Fibroblast of the conjunctiva (primary cell): ENCODE results near the gene FIP1L1.

Experiments used
- DNase-seq: peaks from one replicate; pipeline ENCODE4 v3.0.0-alpha.2; 2010; ENCODE audit warnings: low read depth

Gene FIP1L1

GRCh38 chr4:53476232-53477037 lies 99.0 kb downstream of the FIP1L1 start:
- peak; percentile 99 for DNase-seq

DNA sequence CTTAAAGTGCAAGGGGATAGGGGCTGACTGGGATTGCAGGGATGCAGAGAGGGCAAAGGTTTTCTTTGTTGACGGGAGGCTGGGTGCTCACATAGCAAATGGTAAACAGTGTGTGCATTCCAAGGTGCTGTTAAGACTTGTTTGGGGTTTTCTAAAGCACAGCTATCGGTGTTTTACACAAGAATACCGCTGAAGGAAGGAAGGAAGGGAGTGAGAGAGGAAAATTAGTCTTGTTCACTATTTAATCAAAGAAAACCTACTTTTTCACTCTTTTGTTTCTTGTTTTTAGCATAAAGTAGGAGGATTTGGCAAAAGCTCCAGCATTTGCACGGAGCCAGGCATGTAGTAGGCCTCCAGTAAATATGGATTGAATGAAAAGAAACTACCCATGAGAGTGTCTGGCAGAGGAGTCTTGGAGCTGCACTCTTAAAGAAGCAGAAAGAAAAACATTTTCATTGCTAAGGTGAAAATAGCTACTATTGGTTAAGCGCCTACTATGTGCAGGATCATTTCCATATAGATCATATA lies 99.7 kb downstream of the FIP1L1 start:
- peak; percentile 52 for DNase-seq

DNA sequence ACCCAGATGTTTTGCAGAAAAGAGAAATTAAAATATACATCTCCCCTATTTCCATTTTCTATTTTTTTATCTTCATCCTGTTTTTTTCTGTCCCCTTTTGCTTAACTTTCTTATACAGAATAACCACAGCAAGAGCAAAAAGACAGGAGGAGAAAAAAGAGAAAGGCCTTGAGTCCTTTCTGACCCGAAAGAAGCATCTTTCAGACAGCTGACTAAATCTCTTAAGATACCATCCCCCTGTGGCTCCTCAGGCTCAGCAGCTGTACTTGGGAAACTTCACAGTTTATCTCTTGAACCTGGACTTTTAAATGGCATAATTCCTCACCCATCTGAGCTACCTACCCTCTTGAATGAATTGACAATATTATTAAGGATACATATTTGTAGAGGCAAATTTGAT lies 100.2 kb downstream of the FIP1L1 start:
- no peak for DNase-seq

- peak; percentile 83 for DNase-seq
These were observed 101.4 kb downstream of the FIP1L1 start for GRCh38 chr4:53478671-53479456.

DNA sequence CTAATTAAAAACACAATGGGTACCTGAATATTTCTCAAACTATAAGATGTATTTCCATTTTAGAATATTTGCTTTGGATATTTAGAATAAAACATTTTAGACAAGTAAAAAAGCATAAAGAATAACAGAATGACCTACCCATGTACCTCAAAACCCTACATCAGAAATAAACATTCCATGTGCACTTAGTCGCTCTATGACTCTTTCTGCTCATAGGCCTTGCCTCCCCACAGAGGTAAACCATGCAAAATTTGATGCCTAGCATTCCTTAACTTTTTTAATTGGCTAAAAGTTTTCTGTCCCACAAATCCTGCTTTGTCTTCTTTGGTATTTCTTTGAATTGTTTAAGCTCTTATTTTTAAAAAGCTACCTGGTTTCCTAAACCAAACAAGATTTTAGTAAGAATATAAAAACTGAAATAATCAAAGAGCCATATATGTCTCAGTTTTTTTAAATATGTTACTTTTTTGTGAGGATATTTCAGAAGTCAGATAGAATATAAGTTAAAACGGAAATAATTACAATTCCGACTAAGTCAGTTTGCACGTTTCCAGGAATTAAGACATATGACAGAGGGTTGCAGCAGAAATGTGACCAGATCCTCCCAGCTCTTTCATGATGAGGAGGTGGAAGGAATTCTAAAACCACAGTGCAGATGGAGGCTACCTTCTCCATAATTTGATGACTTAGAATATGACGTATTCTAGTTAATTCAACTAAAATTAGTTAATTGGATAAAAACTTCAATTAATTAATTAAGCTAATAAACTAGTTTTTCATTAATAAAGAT lies 102.5 kb downstream of the FIP1L1 start:
- DNase-seq, result no peak

DNA sequence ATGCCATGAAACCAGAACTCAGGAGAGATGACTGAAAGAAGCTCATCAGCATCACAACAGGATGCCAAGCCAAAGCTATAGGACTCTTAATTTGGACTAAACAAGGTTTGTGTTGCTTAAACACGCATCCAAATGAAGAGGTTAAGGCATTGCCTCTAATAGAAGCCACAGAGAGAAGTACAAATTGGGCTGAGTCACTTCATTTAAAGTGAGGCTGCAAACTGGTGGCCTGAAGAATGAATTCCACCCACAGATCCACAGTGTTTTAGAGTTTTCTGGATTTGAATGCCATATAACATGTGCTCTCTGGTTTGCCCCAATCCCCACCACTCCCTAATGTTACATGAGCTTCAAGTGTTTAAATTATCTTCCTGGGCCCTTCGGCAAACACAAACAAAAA lies 103.5 kb downstream of the FIP1L1 start:
- no peak for DNase-seq

GRCh38 chr4:53481586-53481985 lies 104.1 kb downstream of the FIP1L1 start:
- no peak for DNase-seq

GRCh38 chr4:53483250-53483649 lies 105.8 kb downstream of the FIP1L1 start:
- DNase-seq, result no peak

GRCh38 chr4:53484911-53485657 lies 107.6 kb downstream of the FIP1L1 start:
- DNase-seq, result no peak

DNA sequence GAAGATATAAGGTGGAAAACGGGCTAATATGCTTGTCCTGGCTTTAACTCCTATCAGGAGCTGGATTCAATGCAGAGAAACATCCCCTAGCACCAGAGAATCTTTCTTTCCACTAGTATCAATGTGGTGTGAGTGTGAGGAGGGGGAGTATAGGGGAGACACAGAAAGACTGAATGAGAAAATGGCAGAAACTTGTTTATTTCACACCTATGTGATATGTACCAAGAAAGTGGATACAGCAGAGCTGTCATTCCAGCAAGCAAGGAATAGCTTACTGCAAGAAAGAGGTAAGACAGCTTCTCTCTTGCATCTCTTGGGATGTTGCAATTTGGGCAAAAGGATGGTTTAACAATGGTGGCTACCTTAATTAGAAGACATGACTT lies 108.2 kb downstream of the FIP1L1 start:
- DNase-seq, result no peak

- DNase-seq, result no peak
These were observed 110.3 kb downstream of the FIP1L1 start for GRCh38 chr4:53487766-53488165.

DNA sequence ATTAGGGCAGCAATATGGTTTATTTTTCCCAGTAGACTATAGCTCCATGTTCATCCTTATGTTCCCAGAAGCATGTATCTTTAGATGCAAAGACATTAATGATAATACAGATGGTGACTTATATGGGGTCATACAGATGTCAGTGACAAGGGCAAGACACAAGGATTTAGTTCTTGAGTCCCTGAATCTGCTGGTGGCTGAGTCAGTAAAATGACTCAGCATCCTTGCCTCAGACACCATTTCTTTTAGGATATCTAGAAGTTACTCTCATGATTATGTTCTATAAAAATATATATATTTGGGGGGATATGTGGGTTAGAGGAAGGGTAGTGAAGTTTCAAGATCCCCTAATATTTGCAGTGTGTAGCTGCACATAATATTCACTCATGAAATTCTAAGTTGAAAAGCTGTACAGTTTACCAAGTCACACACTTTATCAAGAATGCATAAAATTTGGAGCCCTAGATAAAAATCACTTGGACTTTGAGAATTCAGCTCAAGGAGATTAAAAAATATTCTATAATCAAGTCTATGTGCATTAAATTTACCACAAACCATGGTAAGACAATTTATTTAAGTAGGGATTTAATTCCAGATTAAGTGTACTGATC lies 111.9 kb downstream of the FIP1L1 start:
- DNase-seq, result no peak

GRCh38 chr4:53490161-53490956 lies 112.9 kb downstream of the FIP1L1 start:
- DNase-seq, result no peak

DNA sequence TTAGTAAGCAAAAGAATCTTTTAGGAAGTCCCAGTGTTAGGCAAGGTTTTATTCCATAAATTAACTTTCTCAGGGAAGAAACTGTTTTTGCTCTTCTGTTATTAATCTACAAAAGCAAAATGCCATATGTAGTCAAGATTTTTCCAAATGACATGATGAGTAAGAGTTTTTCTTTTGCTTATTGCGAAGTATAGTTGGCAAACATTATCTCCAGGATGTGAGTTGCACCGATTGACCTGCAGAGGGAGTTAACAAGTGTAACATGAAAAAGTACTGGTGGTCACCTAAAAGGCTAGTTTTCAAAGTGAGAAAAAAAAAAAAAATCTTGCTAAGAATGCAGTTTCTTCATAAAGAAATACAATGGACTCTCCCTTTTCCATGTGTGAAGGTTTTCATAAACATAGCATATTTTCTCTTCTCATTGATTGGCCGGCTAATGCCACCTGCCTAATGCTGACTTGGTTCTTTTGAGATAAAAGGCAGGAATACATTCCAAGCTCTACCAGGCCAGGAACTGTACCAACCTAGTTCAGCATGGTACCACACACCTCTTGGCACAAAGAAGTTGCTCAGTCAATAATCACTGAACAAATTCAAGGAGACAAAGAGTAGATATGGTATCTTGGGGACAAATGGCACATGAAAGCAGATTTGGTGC lies 113.7 kb downstream of the FIP1L1 start:
- DNase-seq, result peak; percentile 94

- no peak for DNase-seq
These were observed 117.4 kb downstream of the FIP1L1 start for GRCh38 chr4:53494851-53495250.

DNA sequence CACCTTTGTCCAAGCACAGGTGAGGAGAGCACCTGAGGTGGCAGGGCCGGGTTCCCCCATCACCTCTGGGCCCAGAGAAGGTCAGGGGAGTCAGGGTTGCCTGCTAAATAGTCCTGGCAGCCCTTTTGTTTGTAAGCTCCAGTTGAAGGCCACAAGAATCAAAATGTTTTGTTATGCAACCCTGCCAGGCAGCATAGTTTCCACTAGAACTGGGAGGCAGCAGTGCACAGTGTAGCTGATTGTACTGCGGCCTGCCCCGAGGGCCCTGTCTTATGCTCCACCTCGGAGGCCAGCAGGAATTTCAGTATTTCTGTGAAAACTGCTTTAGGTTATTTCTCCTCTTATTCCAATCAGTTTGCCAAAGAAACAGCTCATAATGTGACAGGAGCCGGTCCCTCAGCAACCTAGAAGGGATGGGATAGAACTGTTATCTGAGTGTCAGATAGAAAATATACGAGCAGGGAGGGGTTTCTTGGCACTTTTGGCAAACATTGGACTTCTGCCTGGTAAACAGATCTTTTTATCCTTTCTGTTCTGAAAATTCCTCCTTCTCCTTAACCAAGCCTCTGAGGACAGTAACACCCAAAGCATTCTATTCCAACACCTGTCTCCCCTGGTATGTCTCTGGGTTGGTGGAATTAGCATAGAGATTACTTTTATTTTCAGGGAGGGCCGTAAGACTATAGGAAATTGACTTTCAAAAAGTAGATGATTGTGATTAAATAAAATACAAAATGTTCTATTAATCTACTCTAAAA lies 120.2 kb downstream of the FIP1L1 start:
- peak; percentile 77 for DNase-seq

DNA sequence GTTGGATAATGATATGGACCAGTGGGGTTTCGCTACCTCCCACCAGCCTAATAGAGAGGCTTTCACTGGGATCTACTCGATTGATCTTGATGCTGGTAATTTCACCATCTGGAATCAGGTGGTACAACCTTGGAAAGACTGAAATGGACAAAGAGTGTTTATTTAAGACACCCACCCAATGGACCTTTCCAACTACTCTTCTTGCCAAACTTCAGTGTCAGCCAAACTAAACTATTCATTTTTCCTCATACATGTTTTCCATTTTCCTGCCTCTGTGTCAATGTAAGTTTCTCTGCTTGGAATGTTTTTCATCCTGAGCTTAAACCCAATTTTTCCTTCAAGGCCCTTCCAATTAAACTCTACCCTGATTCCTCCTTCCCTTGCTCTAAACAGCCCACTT lies 121.3 kb downstream of the FIP1L1 start:
- DNase-seq, result no peak

GRCh38 chr4:53499791-53500190 lies 122.3 kb downstream of the FIP1L1 start:
- no peak for DNase-seq

DNA sequence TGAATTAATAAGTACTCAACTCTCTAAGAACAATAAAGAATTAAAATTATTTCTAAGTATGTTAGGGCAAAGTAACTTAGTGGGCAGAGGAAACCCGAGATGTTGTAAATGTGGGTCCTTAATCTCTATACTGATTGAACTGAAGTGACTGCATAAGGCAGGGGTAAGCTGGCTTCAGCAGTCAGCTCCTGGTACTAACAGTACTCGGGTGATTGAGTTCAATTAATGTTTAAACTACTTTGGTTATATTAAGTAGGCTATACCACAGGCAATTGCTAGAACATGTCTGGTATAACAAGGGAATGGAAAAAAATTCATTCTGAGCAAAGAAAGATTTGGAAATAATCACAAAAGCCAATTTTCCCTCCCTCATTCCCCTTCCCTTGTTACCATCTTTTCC lies 123.1 kb downstream of the FIP1L1 start:
- DNase-seq, result no peak
